ENCODE results near the gene CLDND2. TPM values are rescaled to one million over a fixed set of nuclear protein-coding genes. Genes with fewer than 3 reads are reported as not detected.

Gene CLDND2
- total RNA-seq, 1 donor: not detected

- no peaks in the 10 kb centered on the region for H3K27me3 ChIP-seq (ENCODE audit: insufficient read depth, low read length)
- peaks cover 9% of the 10 kb centered on the region for H3K4me1 ChIP-seq (ENCODE audit: insufficient read depth, low read length)
- DNase-seq (ENCODE audit: insufficient read length, low spot score, missing footprints): peak; percentile 75
Measured at GRCh38 chr19:51342631-51343569, 25.9 kb downstream of the CLDND2 start.

DNA sequence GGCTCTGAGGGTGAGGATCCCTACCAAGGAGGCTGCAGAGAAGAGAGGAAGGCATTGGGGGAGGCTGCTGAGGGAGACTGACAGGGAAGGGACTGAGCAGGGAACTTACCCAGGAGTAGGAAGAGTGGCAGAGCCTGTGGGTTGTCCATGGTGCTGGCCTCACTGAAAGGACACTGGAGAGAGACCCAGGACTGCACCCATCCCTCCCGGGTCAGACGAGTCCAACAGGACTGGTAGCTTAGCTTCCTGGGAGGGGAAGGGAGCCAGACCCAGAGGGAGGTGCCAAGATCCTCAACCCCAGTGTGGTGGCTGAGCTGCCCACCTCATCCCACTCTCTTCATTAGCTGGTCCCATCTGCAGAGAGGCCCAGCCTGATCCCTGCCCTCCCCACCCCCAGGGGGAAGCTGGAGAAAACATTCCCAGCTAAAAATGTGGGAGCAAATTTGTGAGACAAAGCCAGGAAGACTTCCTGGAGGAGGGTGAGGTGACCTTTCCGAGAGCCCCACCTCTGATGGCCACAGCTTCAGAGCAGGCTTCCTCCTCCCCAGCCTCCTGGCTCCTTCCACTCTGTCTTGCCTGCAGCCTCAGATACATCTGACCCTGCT is 26.7 kb downstream of the CLDND2 start, which contains the start of gene VSIG10L:
Gene VSIG10L, minus strand, starts transcription at position 164 of the 605 bp plus-strand sequence. Its CDS starts 15 bp downstream, at position 149.
- Histone ChIP-seq H3K4me2 (ENCODE audit: insufficient read depth, low read length) (no peak within 1 kb of the TSS), H3K4me1 (ENCODE audit: insufficient read depth, low read length) (peaks cover 9% of the 10 kb centered on the region), H4K20me1 (ENCODE audit: insufficient read depth, low read length) (no peaks in the 10 kb centered on the region), H3K27ac (ENCODE audit: low read depth, low read length) (no peak within 1 kb of the TSS), H3K36me3 (ENCODE audit: insufficient read depth, low read length) (peaks cover 11% of the 10 kb centered on the region), H2AFZ (ENCODE audit: low read length) (no peak within 1 kb of the TSS), H3K27me3 (ENCODE audit: insufficient read depth, low read length) (no peaks in the 10 kb centered on the region), H3K9me3 (ENCODE audit: low read depth, low read length) (no peaks in the 10 kb centered on the region), H3K79me2 (ENCODE audit: insufficient read depth, low read length) (no peaks in the 10 kb centered on the region), H3K4me3 (ENCODE audit: insufficient read depth, low read length) (no peak within 1 kb of the TSS)
- no peak for TF ChIP-seq CTCF (IDR thresholded peaks at IDR 0.05; ENCODE audit: extremely low read depth, low read depth, low read length)
- peak; percentile 75 for DNase-seq (ENCODE audit: insufficient read length, low spot score, missing footprints)

More at GRCh38 chr19:51342631-51343569, 25.9 kb downstream of the CLDND2 start:
- no peak overlapping the region for H3K4me2 ChIP-seq (ENCODE audit: insufficient read depth, low read length)
- H3K79me2 ChIP-seq (ENCODE audit: insufficient read depth, low read length): no peaks in the 10 kb centered on the region
- H3K36me3 ChIP-seq (ENCODE audit: insufficient read depth, low read length): peaks cover 15% of the 10 kb centered on the region
- no peak for TF ChIP-seq CTCF (IDR thresholded peaks at IDR 0.05; ENCODE audit: extremely low read depth, low read depth, low read length)
- no peak overlapping the region for H2AFZ ChIP-seq (ENCODE audit: low read length)
- H3K9me3 ChIP-seq (ENCODE audit: low read depth, low read length): no peaks in the 10 kb centered on the region
- no peaks in the 10 kb centered on the region for H4K20me1 ChIP-seq (ENCODE audit: insufficient read depth, low read length)
- H3K27ac ChIP-seq (ENCODE audit: low read depth, low read length): no peak overlapping the region
- no peak overlapping the region for H3K4me3 ChIP-seq (ENCODE audit: insufficient read depth, low read length)

- TF ChIP-seq CTCF (IDR thresholded peaks at IDR 0.05; ENCODE audit: extremely low read depth, low read depth, low read length): no peak
- H3K27me3 ChIP-seq (ENCODE audit: insufficient read depth, low read length): no peaks in the 10 kb centered on the region
- H3K27ac ChIP-seq (ENCODE audit: low read depth, low read length): no peak overlapping the region
- H4K20me1 ChIP-seq (ENCODE audit: insufficient read depth, low read length): no peaks in the 10 kb centered on the region
- peaks cover 6% of the 10 kb centered on the region for H3K36me3 ChIP-seq (ENCODE audit: insufficient read depth, low read length)
- H2AFZ ChIP-seq (ENCODE audit: low read length): no peak overlapping the region
- no peak overlapping the region for H3K4me3 ChIP-seq (ENCODE audit: insufficient read depth, low read length)
- H3K4me2 ChIP-seq (ENCODE audit: insufficient read depth, low read length): no peak overlapping the region
- H3K4me1 ChIP-seq (ENCODE audit: insufficient read depth, low read length): peaks cover 9% of the 10 kb centered on the region
- no peaks in the 10 kb centered on the region for H3K9me3 ChIP-seq (ENCODE audit: low read depth, low read length)
- H3K79me2 ChIP-seq (ENCODE audit: insufficient read depth, low read length): no peaks in the 10 kb centered on the region
- peak; percentile 50 for DNase-seq (ENCODE audit: insufficient read length, low spot score, missing footprints)
Measured at GRCh38 chr19:51341066-51341465, 27.7 kb downstream of the CLDND2 start.

Data from osteoblast (primary cell).